ENCODE data around the gene NACC1. TPM values are rescaled to one million over a fixed set of nuclear protein-coding genes. Genes with fewer than 3 reads are reported as not detected.

NACC1 gene
- total RNA-seq, 1 donor from 2014 or later: 99.4 TPM

DNA sequence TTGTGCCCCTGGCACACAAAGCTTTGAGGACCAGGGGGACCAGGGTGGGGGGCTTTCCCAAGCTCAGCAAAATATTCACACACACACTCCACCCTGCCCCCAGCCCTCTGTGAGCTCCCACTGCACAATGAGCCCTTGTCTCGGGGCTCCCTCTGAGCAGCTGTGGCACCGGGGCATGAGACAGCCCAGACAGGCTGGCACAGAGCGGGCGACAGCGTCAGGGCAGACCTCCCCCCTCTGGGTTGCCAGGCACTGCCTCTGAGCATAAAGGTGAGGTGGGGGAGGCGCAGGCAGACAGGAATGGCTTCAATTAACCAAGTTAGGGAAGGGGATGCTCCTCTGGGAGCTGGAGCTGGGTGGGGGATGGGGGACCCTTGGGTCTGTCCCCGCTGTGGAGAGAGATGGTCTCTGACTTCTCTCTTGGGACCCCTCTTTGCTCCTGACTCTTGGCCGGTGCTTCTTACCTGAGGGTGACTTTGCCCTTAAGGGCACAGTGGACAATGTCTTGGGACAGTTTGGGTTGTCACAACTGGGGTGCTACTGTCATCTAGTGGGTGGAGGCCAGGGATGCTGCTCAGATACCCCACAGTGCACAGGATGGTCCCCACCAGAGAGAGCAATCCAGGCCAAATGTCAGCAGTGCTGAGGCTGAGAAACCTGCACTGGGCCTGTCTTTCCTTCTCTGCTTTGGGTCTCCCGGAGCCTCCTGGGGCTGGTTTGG, 45.7 kb upstream of the NACC1 start:
- no peak for DNase-seq (ENCODE audit: low read depth, low spot score)
- TF ChIP-seq, protein P1, sequence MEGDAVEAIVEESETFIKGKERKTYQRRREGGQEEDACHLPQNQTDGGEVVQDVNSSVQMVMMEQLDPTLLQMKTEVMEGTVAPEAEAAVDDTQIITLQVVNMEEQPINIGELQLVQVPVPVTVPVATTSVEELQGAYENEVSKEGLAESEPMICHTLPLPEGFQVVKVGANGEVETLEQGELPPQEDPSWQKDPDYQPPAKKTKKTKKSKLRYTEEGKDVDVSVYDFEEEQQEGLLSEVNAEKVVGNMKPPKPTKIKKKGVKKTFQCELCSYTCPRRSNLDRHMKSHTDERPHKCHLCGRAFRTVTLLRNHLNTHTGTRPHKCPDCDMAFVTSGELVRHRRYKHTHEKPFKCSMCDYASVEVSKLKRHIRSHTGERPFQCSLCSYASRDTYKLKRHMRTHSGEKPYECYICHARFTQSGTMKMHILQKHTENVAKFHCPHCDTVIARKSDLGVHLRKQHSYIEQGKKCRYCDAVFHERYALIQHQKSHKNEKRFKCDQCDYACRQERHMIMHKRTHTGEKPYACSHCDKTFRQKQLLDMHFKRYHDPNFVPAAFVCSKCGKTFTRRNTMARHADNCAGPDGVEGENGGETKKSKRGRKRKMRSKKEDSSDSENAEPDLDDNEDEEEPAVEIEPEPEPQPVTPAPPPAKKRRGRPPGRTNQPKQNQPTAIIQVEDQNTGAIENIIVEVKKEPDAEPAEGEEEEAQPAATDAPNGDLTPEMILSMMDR (conservative IDR thresholded peaks at IDR 0.05): no peak
- no peaks in the 10 kb centered on the region for H3K4me1 Mint-ChIP-seq
- H3K27me3 Mint-ChIP-seq (ENCODE audit: low read depth): peaks cover 97% of the 10 kb centered on the region
- no peaks in the 10 kb centered on the region for H3K36me3 Mint-ChIP-seq (ENCODE audit: low read depth)
- H3K9me3 Mint-ChIP-seq: no peaks in the 10 kb centered on the region
- no peak overlapping the region for H3K4me3 Mint-ChIP-seq
- H3K27ac Mint-ChIP-seq (ENCODE audit: unreplicated experiment): no peak overlapping the region

DNA sequence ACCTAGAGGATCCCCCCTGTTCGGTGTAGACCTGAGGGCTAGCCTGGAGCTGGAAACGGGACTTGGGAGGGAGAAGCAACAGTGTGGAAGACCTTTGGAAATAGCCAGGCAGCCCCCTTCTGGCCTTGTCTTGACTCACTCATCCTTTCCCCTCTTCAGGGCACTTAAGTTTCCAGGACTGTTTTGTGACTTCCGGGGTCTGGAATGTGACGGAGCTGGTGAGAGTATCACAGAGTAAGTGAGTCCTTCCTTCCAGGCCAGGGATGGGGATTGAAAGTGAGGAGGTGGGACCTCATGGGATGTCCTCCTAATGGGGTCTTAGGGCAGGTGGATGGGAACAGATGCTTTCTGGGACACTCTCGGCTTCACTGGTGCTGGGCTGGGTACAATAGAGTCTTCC, 44.8 kb upstream of the NACC1 start:
- no peaks in the 10 kb centered on the region for H3K4me1 Mint-ChIP-seq
- TF ChIP-seq, protein P1 (conservative IDR thresholded peaks at IDR 0.05): no peak
- no peak overlapping the region for H3K27ac Mint-ChIP-seq (ENCODE audit: unreplicated experiment)
- no peak for DNase-seq (ENCODE audit: low read depth, low spot score)
- H3K9me3 Mint-ChIP-seq: no peaks in the 10 kb centered on the region
- peaks cover 97% of the 10 kb centered on the region for H3K27me3 Mint-ChIP-seq (ENCODE audit: low read depth)
- H3K36me3 Mint-ChIP-seq (ENCODE audit: low read depth): no peaks in the 10 kb centered on the region
- no peak overlapping the region for H3K4me3 Mint-ChIP-seq

DNA sequence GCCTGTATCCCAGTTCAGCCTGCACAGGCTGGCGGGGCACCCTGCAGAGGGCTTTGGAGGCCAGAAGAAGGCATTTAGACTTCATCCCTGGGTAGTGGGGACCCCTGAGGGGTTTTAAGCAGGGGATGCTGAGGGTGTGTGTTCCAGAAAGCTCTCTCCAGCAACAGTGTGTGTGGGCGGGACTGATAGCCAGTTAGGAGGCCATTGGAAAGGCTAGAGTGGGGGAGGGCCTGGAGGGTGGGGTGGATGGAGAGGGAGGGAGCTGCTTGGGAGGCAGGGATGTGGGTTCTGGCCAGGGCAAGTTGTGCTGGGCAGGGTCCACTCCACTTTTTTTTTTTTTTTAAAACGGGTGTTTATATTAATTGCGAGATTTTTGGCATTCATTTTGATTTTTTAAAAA, 43.7 kb upstream of the NACC1 start:
- TF ChIP-seq, protein P1 (conservative IDR thresholded peaks at IDR 0.05): no peak
- no peak overlapping the region for H3K4me3 Mint-ChIP-seq
- no peaks in the 10 kb centered on the region for H3K36me3 Mint-ChIP-seq (ENCODE audit: low read depth)
- peaks cover 94% of the 10 kb centered on the region for H3K27me3 Mint-ChIP-seq (ENCODE audit: low read depth)
- H3K4me1 Mint-ChIP-seq: no peaks in the 10 kb centered on the region
- H3K27ac Mint-ChIP-seq (ENCODE audit: unreplicated experiment): no peak overlapping the region
- H3K9me3 Mint-ChIP-seq: no peaks in the 10 kb centered on the region
- no peak for DNase-seq (ENCODE audit: low read depth, low spot score)

DNA sequence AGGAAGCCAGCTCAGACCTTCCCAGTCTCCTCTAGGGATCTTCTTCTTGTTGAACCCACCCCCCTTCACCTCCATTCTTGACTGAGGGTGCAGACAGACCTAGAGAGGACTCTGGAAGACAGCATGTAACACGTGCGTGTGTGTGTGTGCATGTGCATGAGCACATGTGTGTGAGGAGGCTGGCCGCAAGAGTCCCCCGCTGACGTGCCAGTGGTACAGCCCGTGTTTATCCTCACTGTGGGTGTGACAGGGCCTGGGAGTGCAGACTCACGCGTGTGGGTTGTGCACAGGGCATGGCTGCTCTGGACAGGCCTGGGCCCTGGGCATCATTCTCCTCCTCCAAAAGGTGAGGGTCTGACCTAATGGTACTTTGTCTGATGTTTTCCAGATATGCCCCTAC, 41.7 kb upstream of the NACC1 start:
- Mint-ChIP-seq H3K4me3 (no peak overlapping the region), H3K9me3 (no peaks in the 10 kb centered on the region), H3K4me1 (no peaks in the 10 kb centered on the region), H3K36me3 (ENCODE audit: low read depth) (no peaks in the 10 kb centered on the region), H3K27ac (ENCODE audit: unreplicated experiment) (no peak overlapping the region), H3K27me3 (ENCODE audit: low read depth) (peaks cover 92% of the 10 kb centered on the region)
- no peak for DNase-seq (ENCODE audit: low read depth, low spot score)
- TF ChIP-seq, protein P1 (conservative IDR thresholded peaks at IDR 0.05): no peak

DNA sequence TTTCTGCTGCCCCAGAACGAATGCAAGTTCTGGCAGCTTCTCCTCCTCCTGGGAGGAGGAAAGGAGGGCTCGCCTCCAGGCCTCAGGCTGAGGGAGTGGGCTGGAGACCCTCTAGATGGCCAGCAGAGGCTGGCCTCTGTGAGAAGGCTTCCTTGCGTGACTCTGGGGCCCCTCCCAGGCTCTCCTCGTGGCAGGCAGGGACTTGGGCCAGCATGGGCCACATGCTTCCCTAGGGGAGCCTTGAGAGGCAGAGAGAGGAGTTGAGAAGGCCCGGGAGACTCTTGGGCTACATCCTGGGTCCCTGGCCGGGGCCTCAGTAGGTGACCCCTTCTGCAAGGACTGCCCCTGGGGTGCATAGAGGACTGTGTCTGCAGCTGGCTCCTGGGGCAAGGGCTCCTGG, 41.3 kb upstream of the NACC1 start:
- H3K9me3 Mint-ChIP-seq: no peaks in the 10 kb centered on the region
- H3K27me3 Mint-ChIP-seq (ENCODE audit: low read depth): peaks cover 92% of the 10 kb centered on the region
- no peaks in the 10 kb centered on the region for H3K4me1 Mint-ChIP-seq
- H3K27ac Mint-ChIP-seq (ENCODE audit: unreplicated experiment): no peak overlapping the region
- H3K36me3 Mint-ChIP-seq (ENCODE audit: low read depth): no peaks in the 10 kb centered on the region
- TF ChIP-seq, protein P1 (conservative IDR thresholded peaks at IDR 0.05): no peak
- H3K4me3 Mint-ChIP-seq: no peak overlapping the region
- DNase-seq (ENCODE audit: low read depth, low spot score): no peak
